Liver (tissue), 9 donors: ENCODE results near the gene TNFRSF6B. TPM values are rescaled to one million over a fixed set of nuclear protein-coding genes. Genes with fewer than 3 reads are reported as not detected.
A peak's percentile ranks its signal among the peaks of the same experiment; 100 is the strongest.

Experiments used
- DNase-seq: peaks from one replicate; pipeline ENCODE4 v3.0.0-alpha.2; 2017; ENCODE audit warnings: low spot score
- H3K27ac ChIP-seq, 2 donors: one replicate each; pipeline ENCODE4 v1.7.0; 2013; ENCODE audit warnings: inconsistent platforms in 2 of 2, low read length in 2 of 2, control low read depth in 1 of 2, low read depth in 1 of 2, mild to moderate bottlenecking in 1 of 2
- H3K27me3 ChIP-seq, 4 donors: one replicate each; pipeline versions ENCODE4 v1.6.1 to v1.7.0; 2013; ENCODE audit warnings: low read length in 3 of 4, inconsistent platforms in 1 of 4, mild to moderate bottlenecking in 1 of 4, moderate library complexity in 1 of 4; ENCODE audit not compliant: control insufficient read depth in 4 of 4, insufficient read depth in 4 of 4
- H3K36me3 ChIP-seq, 4 donors: one replicate each; pipeline versions ENCODE4 v1.6.1 to v1.7.0; 2013; ENCODE audit warnings: low read length in 3 of 4, mild to moderate bottlenecking in 3 of 4, low read depth in 1 of 4, moderate library complexity in 1 of 4; ENCODE audit not compliant: control insufficient read depth in 4 of 4, insufficient read depth in 3 of 4
- H3K4me1 ChIP-seq, 4 donors: one replicate each; pipeline versions ENCODE4 v1.6.1 to v1.7.0; 2013; ENCODE audit warnings: low read length in 3 of 4, mild to moderate bottlenecking in 3 of 4, moderate library complexity in 1 of 4; ENCODE audit not compliant: control insufficient read depth in 4 of 4, insufficient read depth in 4 of 4
- H3K4me3 ChIP-seq, 3 donors: one replicate each; pipeline versions ENCODE4 v1.6.1 to v1.7.0; 2013; ENCODE audit warnings: low read length in 3 of 3, control low read depth in 1 of 3, low read depth in 1 of 3, mild to moderate bottlenecking in 1 of 3
- H3K9ac ChIP-seq, 2 donors: one replicate each; pipeline ENCODE4 v1.7.0; 2013; ENCODE audit warnings: low read length in 2 of 2, mild to moderate bottlenecking in 2 of 2, moderate library complexity in 2 of 2, control low read depth in 1 of 2, low read depth in 1 of 2
- H3K9me3 ChIP-seq, 4 donors: one replicate each; pipeline versions ENCODE4 v1.6.1 to v1.7.0; 2013; ENCODE audit warnings: low read length in 3 of 4; ENCODE audit not compliant: control insufficient read depth in 4 of 4
- ATF3 ChIP-seq: IDR thresholded peaks from 2 replicates; pipeline ENCODE4 v1.6.1; 2016; ENCODE audit warnings: antibody characterized with exemption
- CTCF ChIP-seq: fragments of 150-350 bp; IDR thresholded peaks from 2 replicates; pipeline ENCODE4 v1.5.1; 2017; ENCODE audit warnings: improper control_type of control experiment, low read depth, low read length; ENCODE audit not compliant: missing input control
- EGR1 ChIP-seq, 2 donors: IDR thresholded peaks; 2 replicates each; pipeline ENCODE4 v1.6.1; 2016 to 2018; ENCODE audit warnings: antibody characterized with exemption in 2 of 2, low read depth in 2 of 2
- FOXA2 ChIP-seq: IDR thresholded peaks from 2 replicates; pipeline ENCODE4 v1.6.1; 2016; ENCODE audit warnings: antibody characterized with exemption
- GABPA ChIP-seq, 2 donors: IDR thresholded peaks in 1 of 2; conservative IDR thresholded peaks in 1 of 2; 2 replicates each; pipeline ENCODE4 v1.6.1; 2016; ENCODE audit warnings: antibody characterized with exemption in 2 of 2, mild to moderate bottlenecking in 1 of 2, moderate library complexity in 1 of 2
- HNF4A ChIP-seq, 2 donors: conservative IDR thresholded peaks; 2 replicates each; pipeline ENCODE4 v1.6.1; 2016; ENCODE audit warnings: antibody characterized with exemption in 2 of 2, mild to moderate bottlenecking in 2 of 2
- HNF4G ChIP-seq: IDR thresholded peaks from 2 replicates; pipeline ENCODE4 v1.6.1; 2016; ENCODE audit warnings: antibody characterized with exemption
- JUND ChIP-seq, 2 donors: IDR thresholded peaks; 2 replicates each; pipeline ENCODE4 v1.6.1; 2016; ENCODE audit warnings: antibody characterized with exemption in 2 of 2
- RAD21 ChIP-seq, 2 donors: IDR thresholded peaks; 2 replicates each; pipeline ENCODE4 v1.6.1; 2016; ENCODE audit warnings: antibody characterized with exemption in 2 of 2, mild to moderate bottlenecking in 2 of 2
- REST ChIP-seq: IDR thresholded peaks from 2 replicates; pipeline ENCODE4 v1.6.1; 2016; ENCODE audit warnings: antibody characterized with exemption, mild to moderate bottlenecking
- RXRA ChIP-seq, 2 donors: IDR thresholded peaks; 2 replicates each; pipeline ENCODE4 v1.6.1; 2017 to 2018; ENCODE audit warnings: antibody characterized with exemption in 2 of 2, mild to moderate bottlenecking in 1 of 2
- SP1 ChIP-seq: IDR thresholded peaks from 2 replicates; pipeline ENCODE4 v1.6.1; 2018; ENCODE audit warnings: antibody characterized with exemption, mild to moderate bottlenecking
- TAF1 ChIP-seq: conservative IDR thresholded peaks from 2 replicates; pipeline ENCODE4 v1.6.1; 2016; ENCODE audit warnings: antibody characterized with exemption, mild to moderate bottlenecking
- YY1 ChIP-seq: IDR thresholded peaks from 2 replicates; pipeline ENCODE4 v1.6.1; 2016; ENCODE audit warnings: antibody characterized with exemption, mild to moderate bottlenecking
- WGBS: extraction: QIAGEN DNeasy Blood & Tissue Kit; methylation state at CpG from one replicate; pipeline ENCODE4 v1.1.7; 2013; 5-methylcytosine and 5-hydroxymethylcytosine counted together
- polyA plus RNA-seq, 2 donors: library from polyadenylated mRNA; stranded (reverse) in 1 of 2; unstranded in 1 of 2; fragments of 200-250 nt in 1 of 2; fragments of >200 nt in 1 of 2; fragmentation: Nextera tagmentation in 1 of 2; extraction: Ambion mirVana in 1 of 2; gene quantifications; one replicate each; pipeline versions ENCODE4 v1.2.1 to v1.2.3, GENCODE V29; 2013 to 2015
- total RNA-seq, 2 donors: library from RNA; depleted of rRNA; stranded (reverse); fragments of >200 nt; gene quantifications; one replicate each; pipeline ENCODE4 v1.2.3, GENCODE V29; 2014
- donor health status: healthy.
- donor health status: healthy.
- donor health status: healthy.
- donor health status: healthy.
- donor health status: healthy.

TNFRSF6B gene
- total and polyA plus RNA-seq, 4 donors: 0.09 to 0.73 TPM; not detected in 2

GRCh38 chr20:63653041-63653973 is 43.1 kb upstream of the TNFRSF6B start, which contains the start of gene STMN3:
Gene STMN3 (minus strand): TSS chr20:63653424. CDS start chr20:63653345, 79 bp downstream.
- peak within 1 kb of the TSS in 1 of 3 donors; percentile 50 for H3K4me3 ChIP-seq
- TF ChIP-seq GABPA (IDR thresholded peaks at IDR 0.05 in 1 of 2, conservative IDR thresholded peaks at IDR 0.05 in 1 of 2): peak in 1 of 2 donors; percentile 54
- no peak for TF ChIP-seq FOXA2
- no peak for TF ChIP-seq EGR1 (IDR thresholded peaks at IDR 0.05; ENCODE audit: low read depth in 2 of 2)
- TF ChIP-seq HNF4G: no peak
- TF ChIP-seq REST: peak; percentile 98
- H3K4me1 ChIP-seq: peaks cover 5 to 24% (median 12%) of the 10 kb centered on the region in 4 donors
- H3K36me3 ChIP-seq: no peaks in the 10 kb centered on the region
- H3K27me3 ChIP-seq: peaks cover 0 to 4% (median 0%) of the 10 kb centered on the region in 4 donors
- DNase-seq: peak; percentile 77
- no peak within 1 kb of the TSS for H3K9ac ChIP-seq
- H3K27ac ChIP-seq: no peak within 1 kb of the TSS
- WGBS: 5% methylated on average over 73 of the region's 73 CpGs
- no peaks in the 10 kb centered on the region for H3K9me3 ChIP-seq

- H3K4me1 ChIP-seq: peaks cover 9 to 31% (median 15%) of the 10 kb centered on the region in 4 donors
These were observed 42.3 kb upstream of the TNFRSF6B start for GRCh38 chr20:63653974-63654668.

GRCh38 chr20:63655249-63655648 is 41.2 kb upstream of the TNFRSF6B start:
- 77% methylated on average over 4 of the region's 4 CpGs for WGBS
- TF ChIP-seq HNF4G (no peak), TAF1 (no peak), JUND (IDR thresholded peaks at IDR 0.05) (no peak), YY1 (no peak), SP1 (no peak), EGR1 (IDR thresholded peaks at IDR 0.05; ENCODE audit: low read depth in 2 of 2) (no peak), FOXA2 (no peak), RAD21 (IDR thresholded peaks at IDR 0.05) (no peak), GABPA (IDR thresholded peaks at IDR 0.05 in 1 of 2, conservative IDR thresholded peaks at IDR 0.05 in 1 of 2) (no peak), CTCF (no peak), ATF3 (no peak), HNF4A (conservative IDR thresholded peaks at IDR 0.05) (no peak), RXRA (IDR thresholded peaks at IDR 0.05) (no peak)
- Histone ChIP-seq H3K27me3 (peaks cover 0 to 4% (median 0%) of the 10 kb centered on the region in 4 donors), H3K36me3 (no peaks in the 10 kb centered on the region), H3K4me3 (no peak overlapping the region), H3K27ac (no peak overlapping the region), H3K9ac (no peak overlapping the region), H3K4me1 (peaks cover 14 to 36% (median 18%) of the 10 kb centered on the region in 4 donors), H3K9me3 (no peaks in the 10 kb centered on the region)
- no peak for DNase-seq

More at GRCh38 chr20:63653974-63654668, 42.3 kb upstream of the TNFRSF6B start:
- DNase-seq: no peak
- TF ChIP-seq GABPA (IDR thresholded peaks at IDR 0.05 in 1 of 2, conservative IDR thresholded peaks at IDR 0.05 in 1 of 2): no peak
- Histone ChIP-seq H3K9me3 (no peaks in the 10 kb centered on the region), H3K27me3 (peaks cover 0 to 4% (median 0%) of the 10 kb centered on the region in 4 donors), H3K36me3 (no peaks in the 10 kb centered on the region), H3K27ac (no peak overlapping the region), H3K9ac (no peak overlapping the region), H3K4me3 (no peak overlapping the region)
- whole genome bisulfite sequencing: 55% methylated on average over 15 of the region's 15 CpGs
